ENCODE measurements around the gene SIRT6. TPM values are rescaled to one million over a fixed set of nuclear protein-coding genes. Genes with fewer than 3 reads are reported as not detected.
"Not testable (repeated sequence)": the region's sequence is repeated elsewhere in the genome, so short reads cannot be mapped to it uniquely, and the experiment has no call there.

SIRT6 gene
- total RNA-seq: 34.6 and 42.4 TPM in 2 replicates

DNA sequence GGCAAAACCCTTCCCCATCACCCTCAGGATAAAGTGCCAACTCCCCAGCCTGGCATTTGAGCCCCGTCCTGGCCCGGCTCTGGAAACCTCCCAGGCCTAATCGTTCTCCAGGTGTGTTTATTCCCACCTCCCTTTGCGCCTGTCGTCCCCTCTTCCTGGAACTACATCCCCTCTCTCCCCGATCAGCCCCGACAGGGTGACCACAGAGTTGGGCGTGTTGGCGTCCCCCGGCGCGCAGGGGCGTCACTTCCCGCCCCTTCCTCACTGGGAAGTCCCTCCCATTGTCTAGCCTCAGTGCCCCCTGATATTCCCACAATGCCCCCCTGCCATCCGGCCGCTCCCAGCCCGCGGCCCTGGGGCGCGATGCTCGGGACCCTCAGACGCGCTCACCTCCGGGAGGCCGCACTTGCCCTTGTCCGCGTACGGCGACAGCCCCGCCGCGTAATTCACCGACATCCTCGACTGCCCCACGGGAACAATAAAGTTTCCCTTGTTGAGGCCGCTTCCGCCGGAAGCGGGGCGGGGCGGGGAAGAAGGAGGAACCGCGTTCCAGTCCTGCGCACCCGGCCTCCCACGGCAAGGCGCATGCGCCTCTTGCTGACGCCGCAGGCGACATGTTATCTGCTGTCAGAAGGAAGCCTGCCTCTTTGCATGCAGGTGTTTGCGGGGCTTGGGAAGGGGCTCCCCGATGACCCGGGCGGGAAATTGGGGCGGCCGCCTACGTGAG lies at the start of gene SIRT6, which contains the start of gene ANKRD24:
SIRT6 (minus strand) TSS at position 480 of the 727 bp plus-strand sequence; CDS start at position 456, 24 bp downstream.
ANKRD24 (plus strand) TSS at position 606 of the 727 bp plus-strand sequence. CDS start 3,737 bp downstream, outside the sequence.
- H3K4me3 Mint-ChIP-seq (ENCODE audit: low read depth): peak within 1 kb of the TSS; percentile 99
- no peaks in the 10 kb centered on the region for H3K9me3 Mint-ChIP-seq
- peaks cover 24% of the 10 kb centered on the region for H3K36me3 Mint-ChIP-seq (ENCODE audit: low read depth)
- intact Hi-C loops (cut with micrococcal nuclease): loop anchor here (1.0 to 10.0 kb wide), 3 partner anchors 175 to 417 kb away; partner anchors contain the start of genes APBA3, EEF2, MRPL54 and PIAS4
- H3K4me1 Mint-ChIP-seq (ENCODE audit: low read depth): peaks cover 14% of the 10 kb centered on the region
- peak within 1 kb of the TSS; percentile 92 for H3K27ac Mint-ChIP-seq
- DNase-seq (ENCODE audit: low spot score): peak; percentile 96
- no peaks in the 10 kb centered on the region for H3K27me3 Mint-ChIP-seq (ENCODE audit: low read depth)

- H3K27ac Mint-ChIP-seq; intact Hi-C loops (cut with micrococcal nuclease); H3K27me3 Mint-ChIP-seq (ENCODE audit: low read depth); H3K4me1 Mint-ChIP-seq (ENCODE audit: low read depth); DNase-seq (ENCODE audit: low spot score); H3K9me3 Mint-ChIP-seq; H3K36me3 Mint-ChIP-seq (ENCODE audit: low read depth); H3K4me3 Mint-ChIP-seq (ENCODE audit: low read depth): not testable (repeated sequence)
Observed at GRCh38 chr19:4232139-4232538, 49.8 kb upstream of the SIRT6 start.

GRCh38 chr19:4231521-4231920 lies 49.2 kb upstream of the SIRT6 start:
- H3K27ac Mint-ChIP-seq; H3K4me3 Mint-ChIP-seq (ENCODE audit: low read depth); H3K4me1 Mint-ChIP-seq (ENCODE audit: low read depth); H3K36me3 Mint-ChIP-seq (ENCODE audit: low read depth); intact Hi-C loops (cut with micrococcal nuclease); H3K9me3 Mint-ChIP-seq; H3K27me3 Mint-ChIP-seq (ENCODE audit: low read depth); DNase-seq (ENCODE audit: low spot score): not testable (repeated sequence)

DNA sequence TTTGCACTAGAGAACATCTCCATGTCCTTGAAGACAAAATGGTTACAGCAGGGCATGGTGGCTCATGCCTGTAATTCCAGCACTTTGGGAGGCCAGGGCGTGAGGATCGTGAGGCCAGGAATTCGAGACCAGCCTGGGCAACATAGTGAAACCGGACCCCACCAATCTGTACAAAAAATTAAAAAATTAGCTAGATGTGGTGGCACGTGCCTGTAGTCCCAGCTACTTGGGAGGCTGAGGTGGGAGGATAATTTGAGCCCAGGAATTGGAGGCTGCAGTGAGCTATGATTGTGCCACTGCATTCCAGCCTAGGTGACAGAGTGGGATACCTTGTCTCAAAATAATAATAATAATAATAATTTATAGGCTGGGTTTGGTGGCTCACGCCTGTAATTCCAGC lies 47.9 kb upstream of the SIRT6 start:
- H3K4me3 Mint-ChIP-seq (ENCODE audit: low read depth); H3K4me1 Mint-ChIP-seq (ENCODE audit: low read depth); intact Hi-C loops (cut with micrococcal nuclease); H3K9me3 Mint-ChIP-seq; H3K36me3 Mint-ChIP-seq (ENCODE audit: low read depth); H3K27ac Mint-ChIP-seq; DNase-seq (ENCODE audit: low spot score); H3K27me3 Mint-ChIP-seq (ENCODE audit: low read depth): not testable (repeated sequence)

DNA sequence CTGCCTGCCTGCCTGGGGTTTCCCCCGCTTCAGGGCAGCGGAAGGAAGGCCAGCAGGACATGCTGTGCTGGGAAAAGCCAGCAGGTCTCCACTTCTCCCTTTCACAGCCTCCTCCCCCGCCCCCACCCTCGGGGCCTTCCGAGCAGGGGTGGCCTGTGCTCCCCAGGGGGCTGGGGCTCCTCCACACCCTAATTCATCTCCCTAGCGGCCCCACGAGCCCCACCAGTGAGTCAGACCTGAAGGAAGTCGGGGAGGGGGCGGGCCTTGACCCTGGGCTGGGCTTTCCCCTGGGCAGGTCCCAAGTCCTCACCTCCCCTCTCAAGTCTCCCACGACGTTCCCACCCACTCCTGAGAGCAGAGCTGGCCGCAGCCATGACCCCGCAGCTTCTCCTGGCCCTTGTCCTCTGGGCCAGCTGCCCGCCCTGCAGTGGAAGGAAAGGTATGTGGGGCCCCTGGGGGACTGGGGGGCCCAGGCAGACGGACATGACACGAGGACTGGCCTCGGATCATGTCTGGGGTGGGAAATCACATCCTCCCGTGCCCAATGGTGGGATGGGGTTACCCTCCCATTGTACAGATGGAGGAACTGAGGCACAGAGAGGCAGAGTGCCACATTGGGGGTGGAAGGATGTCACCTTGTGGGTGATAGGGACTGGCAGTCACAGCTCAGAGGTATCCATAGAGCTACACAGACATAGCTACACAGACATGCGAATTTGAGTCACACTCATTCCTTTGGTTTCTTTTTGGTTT lies 47.0 kb upstream of the SIRT6 start, which contains the start of gene EBI3:
EBI3 (plus strand) TSS at position 345 of the 753 bp plus-strand sequence; CDS start at position 373, 28 bp downstream.
- intact Hi-C loops (cut with micrococcal nuclease): loop anchor here (1.0 kb wide), 1 partner anchor 18 kb away; the partner anchor contains the start of gene YJU2
- H3K4me3 Mint-ChIP-seq (ENCODE audit: low read depth): no peak within 1 kb of the TSS
- H3K27ac Mint-ChIP-seq: no peak within 1 kb of the TSS
- H3K4me1 Mint-ChIP-seq (ENCODE audit: low read depth): peaks cover 7% of the 10 kb centered on the region
- DNase-seq (ENCODE audit: low spot score): no peak
- H3K27me3 Mint-ChIP-seq (ENCODE audit: low read depth): no peaks in the 10 kb centered on the region
- peaks cover 6% of the 10 kb centered on the region for H3K36me3 Mint-ChIP-seq (ENCODE audit: low read depth)
- H3K9me3 Mint-ChIP-seq: no peaks in the 10 kb centered on the region

DNA sequence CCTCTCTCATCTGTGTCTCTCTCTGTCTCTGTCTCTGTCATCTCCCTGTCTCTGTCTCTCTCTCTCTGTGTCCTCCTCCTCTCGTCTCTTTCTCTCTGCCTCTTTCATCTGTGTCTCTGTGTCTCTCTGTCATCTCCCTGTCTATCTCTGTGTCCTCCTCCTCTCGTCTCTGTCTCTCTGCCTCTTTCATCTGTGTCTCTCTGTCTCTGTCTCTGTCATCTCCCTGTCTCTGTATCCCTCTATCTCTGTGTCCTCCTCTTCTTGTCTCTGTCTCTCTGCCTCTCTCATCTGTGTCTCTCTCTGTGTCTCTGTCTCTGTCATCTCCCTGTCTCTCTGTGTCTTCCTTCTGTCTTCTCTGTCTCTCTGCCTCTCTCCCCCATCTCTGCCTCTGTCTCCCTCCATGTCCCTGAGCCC lies 46.4 kb upstream of the SIRT6 start:
- Mint-ChIP-seq H3K27me3 (ENCODE audit: low read depth) (no peaks in the 10 kb centered on the region), H3K4me3 (ENCODE audit: low read depth) (no peak overlapping the region), H3K27ac (no peak overlapping the region), H3K36me3 (ENCODE audit: low read depth) (peaks cover 5% of the 10 kb centered on the region), H3K9me3 (no peaks in the 10 kb centered on the region), H3K4me1 (ENCODE audit: low read depth) (peaks cover 7% of the 10 kb centered on the region)
- DNase-seq (ENCODE audit: low spot score): no peak
- intact Hi-C loops (cut with micrococcal nuclease): loop anchor here (1.0 kb wide), 1 partner anchor 19 kb away; the partner anchor contains the start of gene YJU2

DNA sequence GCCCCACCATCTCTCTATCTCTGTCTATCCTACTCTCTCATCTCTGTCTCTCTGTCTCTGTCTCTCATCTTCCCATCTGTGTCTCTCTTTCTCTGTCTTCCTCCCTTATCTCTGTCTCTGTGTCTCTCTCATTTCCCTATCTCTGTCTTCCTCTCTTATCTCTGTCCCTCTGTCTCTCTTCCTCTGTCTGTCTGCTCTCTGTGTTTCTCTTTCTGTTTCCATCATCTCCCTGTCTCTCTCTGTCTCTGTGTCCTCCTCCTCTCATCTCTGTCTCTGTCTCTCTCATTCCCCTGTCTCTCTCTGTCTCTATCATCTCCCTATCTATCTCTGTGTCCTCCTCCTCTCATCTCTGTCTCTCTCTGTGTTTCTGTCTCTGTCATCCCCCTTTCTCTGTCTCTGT lies 45.4 kb upstream of the SIRT6 start:
- Mint-ChIP-seq H3K36me3 (ENCODE audit: low read depth) (no peaks in the 10 kb centered on the region), H3K4me3 (ENCODE audit: low read depth) (no peak overlapping the region), H3K9me3 (no peaks in the 10 kb centered on the region), H3K4me1 (ENCODE audit: low read depth) (peaks cover 7% of the 10 kb centered on the region), H3K27ac (no peak overlapping the region), H3K27me3 (ENCODE audit: low read depth) (no peaks in the 10 kb centered on the region)
- DNase-seq (ENCODE audit: low spot score): no peak
- intact Hi-C loops (cut with micrococcal nuclease): no loop called here

- no peak overlapping the region for H3K27ac Mint-ChIP-seq
- H3K4me3 Mint-ChIP-seq (ENCODE audit: low read depth): no peak overlapping the region
- no peaks in the 10 kb centered on the region for H3K9me3 Mint-ChIP-seq
- H3K27me3 Mint-ChIP-seq (ENCODE audit: low read depth): no peaks in the 10 kb centered on the region
- H3K4me1 Mint-ChIP-seq (ENCODE audit: low read depth): peaks cover 7% of the 10 kb centered on the region
- intact Hi-C loops (cut with micrococcal nuclease): no loop called here
- H3K36me3 Mint-ChIP-seq (ENCODE audit: low read depth): no peaks in the 10 kb centered on the region
- DNase-seq (ENCODE audit: low spot score): no peak
Observed at GRCh38 chr19:4225885-4226284, 43.5 kb upstream of the SIRT6 start.

- no peaks in the 10 kb centered on the region for H3K27me3 Mint-ChIP-seq (ENCODE audit: low read depth)
- H3K4me1 Mint-ChIP-seq (ENCODE audit: low read depth): peaks cover 6% of the 10 kb centered on the region
- DNase-seq (ENCODE audit: low spot score): no peak
- H3K27ac Mint-ChIP-seq: no peak overlapping the region
- no peaks in the 10 kb centered on the region for H3K9me3 Mint-ChIP-seq
- H3K4me3 Mint-ChIP-seq (ENCODE audit: low read depth): no peak overlapping the region
- intact Hi-C loops (cut with micrococcal nuclease): no loop called here
- H3K36me3 Mint-ChIP-seq (ENCODE audit: low read depth): no peaks in the 10 kb centered on the region
Observed at GRCh38 chr19:4224470-4224869, 42.1 kb upstream of the SIRT6 start.

GRCh38 chr19:4220188-4220587 lies 37.8 kb upstream of the SIRT6 start:
- Mint-ChIP-seq H3K9me3 (peaks cover 6% of the 10 kb centered on the region), H3K4me3 (ENCODE audit: low read depth) (no peak overlapping the region), H3K36me3 (ENCODE audit: low read depth) (no peaks in the 10 kb centered on the region), H3K4me1 (ENCODE audit: low read depth) (no peaks in the 10 kb centered on the region), H3K27ac (no peak overlapping the region), H3K27me3 (ENCODE audit: low read depth) (no peaks in the 10 kb centered on the region)
- intact Hi-C loops (cut with micrococcal nuclease): no loop called here
- no peak for DNase-seq (ENCODE audit: low spot score)

- H3K9me3 Mint-ChIP-seq; intact Hi-C loops (cut with micrococcal nuclease); H3K4me3 Mint-ChIP-seq (ENCODE audit: low read depth): not testable (repeated sequence)
Observed at GRCh38 chr19:4218523-4218922, 36.2 kb upstream of the SIRT6 start.

DNA sequence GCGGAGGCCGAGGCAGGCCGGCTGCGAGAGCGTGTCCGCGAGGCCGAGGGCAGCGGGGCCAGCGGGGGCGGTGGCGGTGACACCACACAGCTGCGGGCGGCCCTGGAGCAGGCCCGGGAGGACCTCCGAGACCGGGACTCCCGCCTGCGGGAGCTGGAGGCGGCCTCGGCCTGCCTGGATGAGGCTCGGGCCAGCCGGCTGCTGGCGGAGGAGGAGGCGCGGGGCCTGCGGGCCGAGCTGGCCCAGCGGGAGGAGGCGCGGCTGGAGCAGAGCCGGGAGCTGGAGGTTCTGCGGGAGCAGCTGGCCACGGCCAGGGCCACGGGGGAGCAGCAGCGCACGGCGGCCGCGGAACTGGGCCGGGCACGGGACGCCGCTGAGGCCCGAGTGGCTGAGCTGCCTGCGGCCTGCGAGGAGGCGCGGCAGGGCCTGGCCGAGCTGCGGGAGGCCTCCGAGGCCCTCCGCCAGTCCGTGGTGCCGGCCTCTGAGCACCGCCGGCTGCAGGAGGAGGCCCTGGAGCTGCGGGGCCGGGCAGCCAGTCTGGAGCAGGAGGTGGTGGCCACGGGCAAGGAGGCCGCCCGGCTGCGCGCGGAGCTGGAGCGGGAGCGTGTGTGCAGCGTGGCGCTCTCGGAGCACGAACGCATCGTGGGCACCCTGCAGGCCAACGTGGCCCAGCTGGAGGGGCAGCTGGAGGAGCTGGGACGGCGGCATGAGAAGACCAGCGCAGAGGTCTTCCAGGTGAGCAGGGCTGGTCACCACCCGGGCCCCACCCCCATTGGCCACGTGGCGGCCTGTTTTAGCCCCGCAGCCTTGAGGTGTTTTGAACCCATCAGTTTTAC lies 35.3 kb upstream of the SIRT6 start:
- DNase-seq (ENCODE audit: low spot score): no peak
- H3K36me3 Mint-ChIP-seq (ENCODE audit: low read depth): no peaks in the 10 kb centered on the region
- peaks cover 6% of the 10 kb centered on the region for H3K9me3 Mint-ChIP-seq
- no peak overlapping the region for H3K4me3 Mint-ChIP-seq (ENCODE audit: low read depth)
- no peak overlapping the region for H3K27ac Mint-ChIP-seq
- H3K4me1 Mint-ChIP-seq (ENCODE audit: low read depth): peaks cover 2% of the 10 kb centered on the region
- H3K27me3 Mint-ChIP-seq (ENCODE audit: low read depth): no peaks in the 10 kb centered on the region
- intact Hi-C loops (cut with micrococcal nuclease): no loop called here

More at GRCh38 chr19:4218523-4218922, 36.2 kb upstream of the SIRT6 start:
- not testable (repeated sequence) for H3K27me3 Mint-ChIP-seq (ENCODE audit: low read depth); H3K36me3 Mint-ChIP-seq (ENCODE audit: low read depth); H3K27ac Mint-ChIP-seq; DNase-seq (ENCODE audit: low spot score); H3K4me1 Mint-ChIP-seq (ENCODE audit: low read depth)

Measured in activated T-helper 2 cell treated with anti-CD3 and anti-CD28 coated beads, Interferon-gamma antibody, Interleukin-2, Interleukin-4, amounts not matched to agents 10 μg/mL and 5 μg/mL and 100 μg/mL, durations not matched to agents 14 hours and 24 hours and 36 hours (primary cell).